Naive thymus-derived CD8-positive, alpha-beta T cell (primary cell): Measurements from ENCODE around the gene DCPS. TPM values are rescaled to one million over a fixed set of nuclear protein-coding genes. Genes with fewer than 3 reads are reported as not detected.

ENCODE experiments used
- ATAC-seq, 2 donors: fragments of 150-1000 bp; cut with Tn5 transposase in 1 of 2; sonication (Bioruptor Pico), chemical (Tn5 transposase) in 1 of 2; 1 replicate in 1 of 2; 2 replicates in 1 of 2; pipeline ENCODE4 v1.10.0; 2021; ENCODE audit warnings: mild to moderate bottlenecking in 2 of 2, moderate library complexity in 2 of 2
- POLR2A ChIA-PET: fragments of 350-600 bp; sonication (Branson Sonifier 250); formaldehyde crosslinking; loops from one replicate; lab custom pipeline; 2021; ENCODE audit warnings: antibody characterized with exemption; lab: Charles Lee
- DNase-seq, 10 donors: peaks; one replicate each; pipeline versions ENCODE4 v3.0.0 to v3.0.0-alpha.2; 2020 to 2022
- H3K27ac Mint-ChIP-seq, 10 donors: one replicate each; pipeline ENCODE4 v1.8.0; 2020 to 2022; ENCODE audit warnings: mild to moderate bottlenecking in 10 of 10, mixed read lengths in 10 of 10, moderate library complexity in 4 of 10, inconsistent platforms in 1 of 10
- H3K27me3 Mint-ChIP-seq, 5 donors: one replicate each; pipeline ENCODE4 v1.8.0; 2021 to 2022; ENCODE audit warnings: mixed read lengths in 5 of 5
- H3K36me3 Mint-ChIP-seq, 3 donors: one replicate each; pipeline ENCODE4 v1.8.0; 2020 to 2022; ENCODE audit warnings: mixed read lengths in 3 of 3, mild to moderate bottlenecking in 2 of 3, inconsistent platforms in 1 of 3
- H3K4me1 Mint-ChIP-seq, 4 donors: one replicate each; pipeline ENCODE4 v1.8.0; 2021 to 2022; ENCODE audit warnings: mixed read lengths in 4 of 4
- H3K4me3 Mint-ChIP-seq, 10 donors: one replicate each; pipeline ENCODE4 v1.8.0; 2020 to 2022; ENCODE audit warnings: mild to moderate bottlenecking in 10 of 10, mixed read lengths in 10 of 10, moderate library complexity in 6 of 10, inconsistent platforms in 1 of 10
- H3K9me3 Mint-ChIP-seq, 9 donors: one replicate each; pipeline ENCODE4 v1.8.0; 2020 to 2022; ENCODE audit warnings: mixed read lengths in 9 of 9, mild to moderate bottlenecking in 3 of 9, inconsistent platforms in 1 of 9, moderate library complexity in 1 of 9
- polyA plus RNA-seq, 3 donors: library from polyadenylated mRNA; unstranded; fragments of 300-500 nt; fragmentation: Illumina TruSeq; gene quantifications; one replicate each; pipeline ENCODE4 v1.2.3, GENCODE V29; 2021
- total RNA-seq, 8 experiments: library from RNA in 2 of 8; stranded (reverse) in 2 of 8; gene quantifications; one replicate each; pipeline ENCODE4 v1.2.3 and lab custom pipeline; 2021 to 2026

DCPS gene
- total and polyA plus RNA-seq, 5 experiments from 2014 or later: 13.9 to 47.2 (median 36.7) TPM

DNA sequence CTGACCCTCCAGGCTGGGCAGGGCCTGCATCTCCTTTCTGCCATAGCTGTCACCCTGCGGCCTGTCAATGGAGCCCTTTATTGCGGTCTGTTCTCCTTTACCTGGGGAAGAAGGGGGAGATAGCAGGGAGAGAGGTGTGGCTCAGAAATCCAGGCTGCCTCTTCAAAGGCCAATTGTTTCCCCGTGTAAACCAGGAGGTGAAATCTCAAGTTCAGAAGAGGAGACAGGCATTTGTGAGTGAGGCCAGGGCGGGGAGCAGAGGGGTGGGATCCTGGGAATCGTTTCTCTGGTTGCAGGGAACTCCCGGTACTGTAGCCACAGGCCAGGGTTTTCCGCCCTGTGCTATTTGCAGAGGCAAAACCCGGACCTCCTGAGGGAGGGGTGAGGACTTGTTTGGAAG lies 9.1 kb downstream of the DCPS start:
- no peak for ATAC-seq

DNA sequence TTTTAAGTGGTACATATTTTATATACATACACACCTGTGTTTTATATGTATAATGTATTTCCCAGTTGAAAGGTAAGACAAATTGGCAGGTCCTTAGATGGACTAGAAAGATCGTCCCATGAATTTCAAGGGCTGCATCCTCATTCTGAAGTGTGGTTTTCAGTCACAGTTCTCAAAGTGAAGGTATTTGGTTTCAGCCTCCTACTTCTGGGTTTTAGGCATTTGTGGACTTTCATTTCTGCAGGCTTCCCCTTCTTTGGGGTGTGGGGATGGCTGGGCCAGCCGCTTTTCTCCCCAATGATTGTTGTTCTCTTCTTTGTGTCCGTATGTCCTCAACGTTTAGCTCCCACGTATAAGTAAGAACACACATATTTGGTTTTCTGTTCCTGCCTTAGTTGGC lies 10.0 kb downstream of the DCPS start:
- peaks cover 0 to 12% (median 4%) of the 10 kb centered on the region in 9 donors for H3K9me3 Mint-ChIP-seq
- DNase-seq (no peak), ATAC-seq (no peak)
- peak overlapping the region in 1 of 10 donors; percentile 82 for H3K27ac Mint-ChIP-seq
- H3K27me3 Mint-ChIP-seq: no peaks in the 10 kb centered on the region
- H3K4me1 Mint-ChIP-seq: peaks cover 30 to 52% (median 41%) of the 10 kb centered on the region in 4 donors
- peaks cover 19 to 62% (median 21%) of the 10 kb centered on the region in 3 donors for H3K36me3 Mint-ChIP-seq
- POLR2A ChIA-PET: no interaction called here
- H3K4me3 Mint-ChIP-seq: no peak overlapping the region

More for the DNA sequence above, 9.1 kb downstream of the DCPS start:
- Mint-ChIP-seq H3K9me3 (peaks cover 0 to 12% (median 4%) of the 10 kb centered on the region in 9 donors), H3K27ac (peak overlapping the region in 5 of 10 donors; percentile 18 to 80 (median 69)), H3K36me3 (peaks cover 19 to 69% (median 21%) of the 10 kb centered on the region in 3 donors), H3K27me3 (no peaks in the 10 kb centered on the region), H3K4me1 (peaks cover 23 to 48% (median 35%) of the 10 kb centered on the region in 4 donors), H3K4me3 (no peak overlapping the region)
- no peak for DNase-seq
- POLR2A ChIA-PET: interaction anchor here (0.8 to 0.9 kb wide), 2 partner anchors 9 to 31 kb away, joined by 3 read pairs; partner anchors contain the start of gene DCPS

DNA sequence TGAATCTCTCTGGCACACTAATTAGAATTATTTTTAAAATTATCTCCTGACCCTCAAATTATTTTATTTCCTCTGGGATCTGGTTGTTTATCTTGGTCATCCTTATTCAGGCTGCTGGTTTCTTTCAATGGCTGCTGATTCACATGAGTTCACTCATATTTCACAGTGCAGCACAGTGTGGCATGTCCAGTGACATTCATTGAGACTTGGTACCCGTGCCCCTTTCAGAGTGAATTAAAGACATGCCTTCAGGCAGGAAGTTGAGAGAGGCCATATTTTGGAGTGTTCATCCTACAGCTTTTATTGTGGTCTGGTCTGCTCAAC lies 13.5 kb downstream of the DCPS start:
- DNase-seq (no peak), ATAC-seq (no peak)
- Mint-ChIP-seq H3K27ac (peak overlapping the region; percentile 62 to 94 (median 89)), H3K27me3 (no peaks in the 10 kb centered on the region), H3K4me3 (peak overlapping the region; percentile 48 to 84 (median 70)), H3K36me3 (peaks cover 19 to 52% (median 20%) of the 10 kb centered on the region in 3 donors), H3K9me3 (peaks cover 0 to 12% (median 4%) of the 10 kb centered on the region in 9 donors), H3K4me1 (peaks cover 35 to 58% (median 39%) of the 10 kb centered on the region in 4 donors)
- POLR2A ChIA-PET: interaction anchor here (1.0 to 2.5 kb wide), 3 partner anchors 13 to 35 kb away, joined by 3 to 11 read pairs (median 5); partner anchors contain the start of genes DCPS and TIRAP

DNA sequence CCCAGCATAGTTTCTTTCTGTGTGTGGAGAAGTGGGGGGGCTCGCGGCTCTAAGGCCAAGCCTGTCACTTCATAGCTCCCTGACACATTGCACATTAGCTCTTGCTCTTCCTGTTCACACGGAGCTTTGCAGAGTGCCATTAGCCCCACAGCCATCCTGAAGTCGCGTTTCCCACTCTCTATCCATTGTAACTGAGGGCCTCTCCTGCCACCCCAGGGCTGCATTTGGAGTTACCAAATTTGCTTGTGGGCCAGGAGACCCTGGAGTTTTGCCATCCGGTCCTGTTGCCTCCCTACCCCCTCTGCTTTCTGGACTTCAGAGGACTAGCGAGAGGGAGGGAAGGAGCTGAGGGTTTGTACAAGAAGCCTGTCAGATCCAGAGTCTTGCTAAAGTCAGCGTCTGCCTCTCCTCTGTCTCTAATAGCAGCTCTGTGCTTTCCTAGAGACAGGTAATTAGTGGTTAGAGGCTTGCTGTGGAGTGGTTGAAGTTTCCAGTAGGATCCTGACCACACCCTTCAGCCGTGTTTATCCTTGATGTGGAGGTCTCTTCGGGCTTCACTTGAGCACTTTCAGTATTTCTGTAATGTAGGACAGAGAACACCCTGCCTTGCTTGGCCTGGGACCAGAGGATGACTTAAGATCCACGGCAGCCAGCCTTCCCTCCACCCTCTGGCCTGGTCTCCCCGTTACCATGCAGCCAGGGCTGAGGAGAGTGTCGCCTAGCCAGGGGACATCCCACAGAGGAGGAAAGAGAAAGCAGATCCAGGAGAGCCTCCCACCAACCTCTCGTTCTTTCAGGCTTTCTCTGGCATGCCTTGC lies 14.1 kb downstream of the DCPS start:
- Mint-ChIP-seq H3K36me3 (peaks cover 18 to 47% (median 19%) of the 10 kb centered on the region in 3 donors), H3K27ac (peak overlapping the region; percentile 62 to 94 (median 89)), H3K4me3 (peak overlapping the region; percentile 48 to 84 (median 70)), H3K27me3 (no peaks in the 10 kb centered on the region), H3K9me3 (peaks cover 0 to 12% (median 4%) of the 10 kb centered on the region in 9 donors), H3K4me1 (peaks cover 33 to 58% (median 38%) of the 10 kb centered on the region in 4 donors)
- DNase-seq: peak in 5 of 10 donors; percentile 25 to 43 (median 35)
- POLR2A ChIA-PET: interaction anchor here (1.0 to 2.5 kb wide), 3 partner anchors 14 to 36 kb away, joined by 3 to 11 read pairs (median 5); partner anchors contain the start of genes DCPS and TIRAP
- ATAC-seq: peak; percentile 64 to 72

DNA sequence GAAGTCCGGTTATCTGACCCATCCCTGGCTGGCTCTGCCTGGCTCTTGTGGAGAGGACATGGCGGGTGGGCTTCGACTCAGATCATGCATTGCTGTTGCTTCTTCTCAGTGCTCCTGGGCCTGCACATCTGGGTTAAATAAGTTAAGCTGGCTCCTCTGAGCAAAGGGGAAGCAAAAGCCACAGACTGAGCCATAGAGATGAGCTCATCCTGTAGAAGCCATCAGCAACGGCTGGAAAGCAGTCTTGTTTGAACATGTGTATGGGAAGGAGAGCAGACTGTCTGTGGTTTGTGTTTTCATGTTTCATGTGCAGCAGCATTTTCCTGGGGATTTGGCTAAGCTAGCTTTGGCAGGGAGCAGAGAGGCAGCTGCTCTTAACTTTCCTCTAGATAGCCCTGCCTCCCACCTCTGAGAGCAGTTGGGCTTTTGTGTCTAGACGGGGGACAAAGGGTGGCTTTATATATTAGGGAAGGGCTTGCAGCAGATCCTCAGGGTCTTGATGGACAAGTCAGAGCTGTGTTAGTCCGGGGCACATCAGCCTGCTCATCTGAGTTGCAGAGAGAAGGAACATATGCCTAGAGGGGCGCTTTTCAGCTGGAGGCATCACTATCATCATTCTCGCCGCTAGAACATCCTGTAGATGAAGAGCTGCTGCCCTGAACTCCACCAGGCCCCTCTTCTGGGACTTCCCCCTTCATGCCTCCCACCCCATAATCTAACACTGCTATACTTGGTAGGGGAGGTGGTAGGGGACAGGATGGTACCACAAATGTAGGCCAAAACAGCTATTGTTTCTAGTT lies 14.9 kb downstream of the DCPS start:
- Mint-ChIP-seq H3K27ac (peak overlapping the region; percentile 62 to 94 (median 89)), H3K4me3 (peak overlapping the region; percentile 48 to 84 (median 70)), H3K36me3 (peaks cover 18 to 50% (median 19%) of the 10 kb centered on the region in 3 donors), H3K9me3 (peaks cover 0 to 12% (median 4%) of the 10 kb centered on the region in 9 donors), H3K4me1 (peaks cover 33 to 54% (median 38%) of the 10 kb centered on the region in 4 donors), H3K27me3 (no peaks in the 10 kb centered on the region)
- ATAC-seq (peak; percentile 76 to 77), DNase-seq (peak in 3 of 10 donors; percentile 24 to 37 (median 30))
- POLR2A ChIA-PET: interaction anchor here (1.0 to 2.5 kb wide), 4 partner anchors 8 to 50 kb away, joined by 3 to 11 read pairs (median 5); partner anchors contain the start of genes FOXRED1, SRPRA and TIRAP

DNA sequence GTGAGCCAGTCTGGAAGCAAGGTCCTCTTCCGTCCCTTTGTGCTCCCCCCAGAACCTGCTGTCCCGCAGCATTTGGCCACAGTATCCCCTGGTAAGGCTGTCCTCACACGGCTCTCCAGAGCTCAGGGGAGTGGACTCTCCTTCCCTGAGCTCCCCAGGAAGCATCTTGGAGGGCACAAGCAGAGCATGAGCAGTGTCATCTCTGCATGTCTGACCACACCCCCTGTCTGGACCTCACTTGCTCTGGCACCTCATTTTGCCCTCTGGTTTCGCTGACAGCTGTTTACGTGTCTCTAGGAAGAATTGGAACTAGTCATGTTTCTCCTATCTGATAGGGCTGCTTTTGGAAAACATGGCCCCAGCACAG lies 15.5 kb downstream of the DCPS start:
- Mint-ChIP-seq H3K4me3 (peak overlapping the region; percentile 42 to 84 (median 62)), H3K4me1 (peaks cover 30 to 50% (median 38%) of the 10 kb centered on the region in 4 donors), H3K36me3 (peaks cover 14 to 45% (median 14%) of the 10 kb centered on the region in 3 donors), H3K27ac (peak overlapping the region; percentile 62 to 94 (median 89)), H3K9me3 (peaks cover 0 to 12% (median 4%) of the 10 kb centered on the region in 9 donors), H3K27me3 (no peaks in the 10 kb centered on the region)
- ATAC-seq (no peak), DNase-seq (no peak)
- POLR2A ChIA-PET: interaction anchor here (0.6 to 2.5 kb wide), 5 partner anchors 9 to 138 kb away, joined by 3 to 11 read pairs (median 5); partner anchors contain the start of genes FOXRED1, SRPRA and TIRAP

DNA sequence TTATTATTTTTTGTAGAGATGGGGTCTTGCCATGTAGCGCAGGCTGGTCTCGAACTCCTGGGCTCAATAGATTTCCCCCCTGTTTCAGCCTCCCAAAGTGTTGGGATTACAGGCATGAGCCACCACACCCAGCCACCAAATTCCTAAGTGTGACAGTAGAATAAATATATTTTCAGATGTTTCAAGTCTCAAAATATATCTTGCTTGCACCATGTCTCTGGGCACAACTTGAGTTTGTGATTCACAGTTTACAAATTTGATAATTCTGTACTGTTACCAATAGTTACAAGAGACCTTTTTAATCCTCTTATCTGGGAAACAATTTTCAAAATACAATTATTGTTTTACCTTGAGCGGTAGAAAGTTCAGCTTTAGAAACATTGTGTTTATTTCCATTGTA lies 19.1 kb downstream of the DCPS start:
- H3K4me1 Mint-ChIP-seq: peaks cover 34 to 42% (median 38%) of the 10 kb centered on the region in 4 donors
- no peaks in the 10 kb centered on the region for H3K9me3 Mint-ChIP-seq
- POLR2A ChIA-PET: no interaction called here
- no peak overlapping the region for H3K27ac Mint-ChIP-seq
- H3K27me3 Mint-ChIP-seq: no peaks in the 10 kb centered on the region
- peaks cover 0 to 48% (median 2%) of the 10 kb centered on the region in 3 donors for H3K36me3 Mint-ChIP-seq
- no peak for DNase-seq
- no peak overlapping the region for H3K4me3 Mint-ChIP-seq
- ATAC-seq: no peak

DNA sequence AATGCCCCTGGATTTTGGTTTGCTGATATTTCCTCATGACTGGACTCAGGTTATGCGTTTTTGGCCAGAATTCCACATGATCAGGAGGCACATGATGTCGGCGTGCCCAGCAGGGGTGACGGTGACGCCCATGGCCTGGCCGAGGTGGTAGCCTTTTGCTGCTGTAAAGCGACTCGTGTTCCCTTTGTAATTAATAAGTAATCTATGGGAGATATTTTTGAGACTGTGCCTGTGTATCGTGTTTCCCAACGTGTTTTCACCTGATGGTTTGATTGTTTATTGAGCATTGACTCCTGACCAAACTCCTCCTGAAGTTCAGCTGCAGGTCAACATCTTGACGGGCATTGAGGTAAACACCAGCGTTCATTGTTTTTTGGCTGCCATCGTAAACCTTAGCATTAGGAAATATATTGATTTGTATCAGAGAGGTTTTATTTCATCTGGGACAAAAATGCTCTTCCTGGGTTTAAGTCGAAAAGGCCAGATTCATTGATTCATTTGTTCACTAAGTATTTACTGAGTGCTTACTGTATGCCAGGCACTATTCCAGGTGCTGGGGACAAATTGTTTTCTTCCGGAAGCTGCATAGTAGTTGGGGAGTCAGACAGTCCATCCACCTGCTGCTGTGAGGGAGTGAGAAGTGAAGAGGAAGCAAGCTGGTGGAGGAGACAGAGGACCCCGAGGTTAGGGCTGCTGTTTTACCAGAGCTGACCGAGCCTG lies 23.6 kb downstream of the DCPS start:
- Mint-ChIP-seq H3K4me3 (no peak overlapping the region), H3K9me3 (no peaks in the 10 kb centered on the region), H3K27ac (peak overlapping the region in 4 of 10 donors; percentile 1 to 82 (median 45)), H3K27me3 (no peaks in the 10 kb centered on the region), H3K4me1 (peaks cover 16 to 33% (median 21%) of the 10 kb centered on the region in 4 donors), H3K36me3 (peaks cover 0 to 55% (median 8%) of the 10 kb centered on the region in 3 donors)
- no peak for DNase-seq
- POLR2A ChIA-PET: no interaction called here
- no peak for ATAC-seq

DNA sequence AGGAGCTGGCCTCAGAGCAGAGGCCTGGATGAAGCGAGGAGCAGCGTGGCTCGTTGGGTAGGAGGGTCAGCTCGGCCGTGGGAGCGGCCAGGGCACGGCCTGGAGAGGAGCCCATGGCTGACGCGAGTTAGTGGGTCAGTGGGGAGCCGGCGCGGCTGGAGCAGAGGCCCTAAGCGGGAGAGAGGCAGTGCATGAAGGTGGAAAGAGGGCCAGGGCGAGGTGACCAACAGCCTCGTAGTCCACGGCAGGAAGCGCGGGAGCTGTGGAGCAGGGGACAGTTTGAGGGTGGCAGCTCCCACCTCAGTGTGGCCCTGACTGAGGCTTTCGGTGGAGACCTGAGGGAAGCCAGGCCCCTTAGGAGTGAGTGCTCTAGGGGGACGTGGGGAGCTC lies 24.1 kb downstream of the DCPS start:
- POLR2A ChIA-PET: no interaction called here
- ATAC-seq (no peak), DNase-seq (no peak)
- Mint-ChIP-seq H3K4me3 (no peak overlapping the region), H3K27me3 (no peaks in the 10 kb centered on the region), H3K4me1 (peaks cover 16 to 37% (median 21%) of the 10 kb centered on the region in 4 donors), H3K27ac (peak overlapping the region in 3 of 10 donors; percentile 1 to 75 (median 32)), H3K36me3 (peaks cover 0 to 60% (median 11%) of the 10 kb centered on the region in 3 donors), H3K9me3 (no peaks in the 10 kb centered on the region)

DNA sequence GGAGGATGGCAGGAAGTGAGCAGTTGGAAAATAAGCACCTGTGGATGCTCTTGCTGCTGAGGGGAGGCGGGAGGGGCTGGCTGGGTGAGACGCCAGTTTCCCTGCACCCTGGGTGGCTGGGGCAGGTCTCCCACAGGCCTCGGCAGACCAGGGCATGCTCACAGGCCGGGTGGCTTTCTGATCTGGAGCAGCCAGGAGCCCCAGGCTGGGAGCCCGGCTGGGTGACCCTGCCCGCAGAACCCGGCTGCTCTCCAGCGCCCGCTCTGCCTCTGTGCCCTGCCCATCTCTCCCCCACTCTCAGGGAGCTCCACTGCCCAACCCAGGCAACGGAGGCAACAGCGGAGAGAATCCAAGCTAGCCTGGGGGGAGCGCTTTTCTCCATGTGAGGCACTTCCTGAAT lies 24.6 kb downstream of the DCPS start:
- Mint-ChIP-seq H3K9me3 (no peaks in the 10 kb centered on the region), H3K27ac (peak overlapping the region in 1 of 10 donors; percentile 40), H3K4me3 (no peak overlapping the region), H3K4me1 (peaks cover 16 to 40% (median 21%) of the 10 kb centered on the region in 4 donors), H3K27me3 (no peaks in the 10 kb centered on the region), H3K36me3 (peaks cover 0 to 60% (median 11%) of the 10 kb centered on the region in 3 donors)
- DNase-seq (no peak), ATAC-seq (no peak)
- POLR2A ChIA-PET: no interaction called here

DNA sequence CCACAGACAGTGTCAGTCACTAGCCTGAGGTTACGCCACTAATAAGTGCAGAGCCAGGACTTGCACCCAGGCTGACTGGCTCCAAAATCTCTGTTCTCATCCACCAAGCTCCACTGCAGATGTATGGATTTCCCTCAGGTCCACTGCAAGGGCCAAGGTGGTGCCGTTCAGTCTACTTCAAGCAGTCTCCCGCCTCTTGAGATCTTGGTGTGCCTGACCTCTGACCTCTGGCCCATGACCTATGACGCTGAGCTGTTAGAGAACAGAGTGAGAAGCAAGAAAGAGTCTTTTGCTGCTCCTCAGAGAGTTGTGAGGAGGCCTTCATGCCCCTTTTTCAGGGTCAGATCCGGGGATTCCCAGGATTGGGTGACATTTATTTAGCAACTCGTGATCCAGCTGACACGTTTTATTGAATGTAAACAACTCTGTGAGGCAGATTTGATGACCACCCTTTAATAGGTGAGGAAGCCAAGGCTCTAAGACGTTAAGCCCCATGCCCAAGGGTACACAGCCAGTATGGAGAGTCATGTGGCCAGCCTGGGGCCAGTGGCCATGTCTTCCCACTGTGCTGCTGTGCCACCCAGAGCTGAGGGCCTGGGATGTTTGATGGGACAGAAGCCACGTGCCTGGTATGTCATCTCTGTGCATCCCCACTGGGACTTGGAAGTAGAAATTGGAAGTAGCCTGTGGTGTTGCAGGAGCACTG lies 25.2 kb downstream of the DCPS start:
- Mint-ChIP-seq H3K4me3 (peak overlapping the region in 1 of 10 donors; percentile 48), H3K9me3 (no peaks in the 10 kb centered on the region), H3K27me3 (no peaks in the 10 kb centered on the region), H3K27ac (peak overlapping the region in 2 of 10 donors; percentile 82 to 88), H3K4me1 (peaks cover 19 to 45% (median 21%) of the 10 kb centered on the region in 4 donors), H3K36me3 (peaks cover 0 to 62% (median 13%) of the 10 kb centered on the region in 3 donors)
- POLR2A ChIA-PET: no interaction called here
- no peak for ATAC-seq
- DNase-seq: no peak
